Measurements from ENCODE around the gene ENHO.

Gene ENHO

GRCh38 chr9:34563262-34563661 lies 40.5 kb upstream of the ENHO start:
- DNase-seq (ENCODE audit: extremely low read depth, insufficient read length) = no peak
- H3K27me3 ChIP-seq (replicated peaks; ENCODE audit: control insufficient read depth, insufficient read depth, low read length) = peaks cover 19% of the 10 kb centered on the region
- H3K36me3 ChIP-seq (ENCODE audit: control insufficient read depth, insufficient read depth, low read length) = no peaks in the 10 kb centered on the region
- TF ChIP-seq CTCF (IDR thresholded peaks at IDR 0.05; ENCODE audit: insufficient read depth, low read length, poor library complexity, severe bottlenecking) = no peak
- no peak overlapping the region for H3K4me3 ChIP-seq (replicated peaks; ENCODE audit: low read depth, low read length)

- Histone ChIP-seq H3K36me3 (ENCODE audit: control insufficient read depth, insufficient read depth, low read length) (no peaks in the 10 kb centered on the region), H3K27me3 (replicated peaks; ENCODE audit: control insufficient read depth, insufficient read depth, low read length) (peaks cover 11% of the 10 kb centered on the region), H3K4me3 (replicated peaks; ENCODE audit: low read depth, low read length) (no peak overlapping the region)
- peak; percentile 65 for TF ChIP-seq CTCF (IDR thresholded peaks at IDR 0.05; ENCODE audit: insufficient read depth, low read length, poor library complexity, severe bottlenecking)
- DNase-seq (ENCODE audit: extremely low read depth, insufficient read length) = no peak
Measured at GRCh38 chr9:34562135-34562745, 39.5 kb upstream of the ENHO start.

- Histone ChIP-seq H3K4me3 (replicated peaks; ENCODE audit: low read depth, low read length) (no peak overlapping the region), H3K36me3 (ENCODE audit: control insufficient read depth, insufficient read depth, low read length) (no peaks in the 10 kb centered on the region), H3K27me3 (replicated peaks; ENCODE audit: control insufficient read depth, insufficient read depth, low read length) (peaks cover 5% of the 10 kb centered on the region)
- TF ChIP-seq CTCF (IDR thresholded peaks at IDR 0.05; ENCODE audit: insufficient read depth, low read length, poor library complexity, severe bottlenecking) = no peak
- no peak for DNase-seq (ENCODE audit: extremely low read depth, insufficient read length)
Measured at GRCh38 chr9:34560599-34561214, 37.9 kb upstream of the ENHO start.

GRCh38 chr9:34559624-34560455 lies 37.0 kb upstream of the ENHO start:
- TF ChIP-seq CTCF (IDR thresholded peaks at IDR 0.05; ENCODE audit: insufficient read depth, low read length, poor library complexity, severe bottlenecking) = no peak
- Histone ChIP-seq H3K36me3 (ENCODE audit: control insufficient read depth, insufficient read depth, low read length) (no peaks in the 10 kb centered on the region), H3K27me3 (replicated peaks; ENCODE audit: control insufficient read depth, insufficient read depth, low read length) (peaks cover 6% of the 10 kb centered on the region), H3K4me3 (replicated peaks; ENCODE audit: low read depth, low read length) (no peak overlapping the region)
- DNase-seq (ENCODE audit: extremely low read depth, insufficient read length) = no peak

GRCh38 chr9:34558919-34559623 lies 36.3 kb upstream of the ENHO start:
- no peaks in the 10 kb centered on the region for H3K36me3 ChIP-seq (ENCODE audit: control insufficient read depth, insufficient read depth, low read length)
- DNase-seq (ENCODE audit: extremely low read depth, insufficient read length) = no peak
- TF ChIP-seq CTCF (IDR thresholded peaks at IDR 0.05; ENCODE audit: insufficient read depth, low read length, poor library complexity, severe bottlenecking) = no peak
- peaks cover 8% of the 10 kb centered on the region for H3K27me3 ChIP-seq (replicated peaks; ENCODE audit: control insufficient read depth, insufficient read depth, low read length)
- H3K4me3 ChIP-seq (replicated peaks; ENCODE audit: low read depth, low read length) = no peak overlapping the region

Data from GM06990 (cell line).